ENCODE results near the gene RBM4. TPM values are rescaled to one million over a fixed set of nuclear protein-coding genes. Genes with fewer than 3 reads are reported as not detected.
A peak's percentile ranks its signal among the peaks of the same experiment; 100 is the strongest.

The RBM4 gene
- total and polyA plus RNA-seq, 9 of the 15 experiments (the other 6 are each of a cell fraction or from before 2014, with no cell fraction given), result 81.6 to 233 (median 122) TPM

DNA sequence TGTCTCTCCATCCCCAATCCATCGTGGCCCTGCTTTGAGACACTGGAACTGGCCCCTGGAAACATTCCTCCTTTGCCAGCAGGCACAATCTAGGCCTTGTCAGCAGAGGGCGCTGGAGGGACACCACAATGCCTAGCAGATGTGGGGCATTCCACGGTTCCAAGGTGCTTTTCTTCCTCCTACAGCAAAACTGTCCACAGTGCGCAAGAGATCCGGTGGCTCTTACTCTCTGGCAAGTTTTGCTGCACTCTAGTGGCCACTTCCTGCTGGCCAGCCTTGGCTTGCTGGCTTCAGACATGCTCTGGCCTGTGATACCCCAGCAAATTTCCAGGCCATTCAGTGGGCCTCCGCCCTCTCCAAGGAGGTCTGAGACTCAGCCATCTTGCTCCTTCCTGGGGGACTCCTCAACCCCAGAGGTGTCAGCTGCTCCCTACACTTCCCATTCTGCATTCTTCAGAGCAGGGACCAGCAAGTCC lies 56.3 kb downstream of the RBM4 start (continued):
- TF ChIP-seq CTCF (IDR thresholded peaks at IDR 0.05 in 2 of 3, conservative IDR thresholded peaks at IDR 0.05 in 1 of 3; ENCODE audit: insufficient read depth in 2 of 3, low read depth in 1 of 3, low read length in 3 of 3), result peak; percentile 98 to 99 (median 98)
- no peak for TF ChIP-seq LARP7 (IDR thresholded peaks at IDR 0.05)
- TF ChIP-seq HLTF (IDR thresholded peaks at IDR 0.05), result no peak
- TF ChIP-seq ZNF24 (IDR thresholded peaks at IDR 0.05), result peak; percentile 85
- no peak for TF ChIP-seq MBD2 (IDR thresholded peaks at IDR 0.05; ENCODE audit: borderline replicate concordance, low read depth)
- no peak for TF ChIP-seq NFE2L1 (tag; IDR thresholded peaks at IDR 0.05; ENCODE audit: borderline replicate concordance, low read depth)
- TF ChIP-seq ZNF12 (CRISPR knock-in tag; IDR thresholded peaks at IDR 0.05), result no peak
- no peak for TF ChIP-seq SRSF9 (IDR thresholded peaks at IDR 0.05; ENCODE audit: borderline replicate concordance, low read depth, low read length)
- no peak for TF ChIP-seq ZNF134 (CRISPR knock-in tag; conservative IDR thresholded peaks at IDR 0.05)
- no peak for TF ChIP-seq ATF1 (CRISPR knock-in tag; IDR thresholded peaks at IDR 0.05)
- no peak for TF ChIP-seq ATF1 (tag; IDR thresholded peaks at IDR 0.05)
- TF ChIP-seq JUND (IDR thresholded peaks at IDR 0.05; ENCODE audit: borderline replicate concordance, low read depth, low read length), result peak; percentile 64
- TF ChIP-seq JUND (tag; IDR thresholded peaks at IDR 0.05; ENCODE audit: borderline replicate concordance, low read depth, low read length), result peak; percentile 46; the same call in 1 of the 3 replicates
- no peak for TF ChIP-seq ZNF695 (CRISPR knock-in tag; IDR thresholded peaks at IDR 0.05)
- TF ChIP-seq HIVEP1 (CRISPR knock-in tag; IDR thresholded peaks at IDR 0.05), result no peak
- TF ChIP-seq MCM5 (IDR thresholded peaks at IDR 0.05; ENCODE audit: low read depth), result no peak
- TF ChIP-seq DIDO1 (tag; IDR thresholded peaks at IDR 0.05; ENCODE audit: low read depth), result no peak
- TF ChIP-seq SIRT6 (IDR thresholded peaks at IDR 0.05; ENCODE audit: low read depth, low read length), result no peak
- peak; percentile 77; the same call in 1 of the 2 replicates for TF ChIP-seq TARDBP (IDR thresholded peaks at IDR 0.05)
- no peak for TF ChIP-seq DDX20 (tag; IDR thresholded peaks at IDR 0.05; ENCODE audit: low read depth)
- TF ChIP-seq, protein P1, sequence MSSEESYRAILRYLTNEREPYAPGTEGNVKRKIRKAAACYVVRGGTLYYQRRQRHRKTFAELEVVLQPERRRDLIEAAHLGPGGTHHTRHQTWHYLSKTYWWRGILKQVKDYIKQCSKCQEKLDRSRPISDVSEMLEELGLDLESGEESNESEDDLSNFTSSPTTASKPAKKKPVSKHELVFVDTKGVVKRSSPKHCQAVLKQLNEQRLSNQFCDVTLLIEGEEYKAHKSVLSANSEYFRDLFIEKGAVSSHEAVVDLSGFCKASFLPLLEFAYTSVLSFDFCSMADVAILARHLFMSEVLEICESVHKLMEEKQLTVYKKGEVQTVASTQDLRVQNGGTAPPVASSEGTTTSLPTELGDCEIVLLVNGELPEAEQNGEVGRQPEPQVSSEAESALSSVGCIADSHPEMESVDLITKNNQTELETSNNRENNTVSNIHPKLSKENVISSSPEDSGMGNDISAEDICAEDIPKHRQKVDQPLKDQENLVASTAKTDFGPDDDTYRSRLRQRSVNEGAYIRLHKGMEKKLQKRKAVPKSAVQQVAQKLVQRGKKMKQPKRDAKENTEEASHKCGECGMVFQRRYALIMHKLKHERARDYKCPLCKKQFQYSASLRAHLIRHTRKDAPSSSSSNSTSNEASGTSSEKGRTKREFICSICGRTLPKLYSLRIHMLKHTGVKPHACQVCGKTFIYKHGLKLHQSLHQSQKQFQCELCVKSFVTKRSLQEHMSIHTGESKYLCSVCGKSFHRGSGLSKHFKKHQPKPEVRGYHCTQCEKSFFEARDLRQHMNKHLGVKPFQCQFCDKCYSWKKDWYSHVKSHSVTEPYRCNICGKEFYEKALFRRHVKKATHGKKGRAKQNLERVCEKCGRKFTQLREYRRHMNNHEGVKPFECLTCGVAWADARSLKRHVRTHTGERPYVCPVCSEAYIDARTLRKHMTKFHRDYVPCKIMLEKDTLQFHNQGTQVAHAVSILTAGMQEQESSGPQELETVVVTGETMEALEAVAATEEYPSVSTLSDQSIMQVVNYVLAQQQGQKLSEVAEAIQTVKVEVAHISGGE (CRISPR knock-in tag; IDR thresholded peaks at IDR 0.05), result no peak; a peak in 1 of 6 replicates
- TF ChIP-seq ZNF668 (CRISPR knock-in tag; IDR thresholded peaks at IDR 0.05), result no peak
- TF ChIP-seq, protein P2, sequence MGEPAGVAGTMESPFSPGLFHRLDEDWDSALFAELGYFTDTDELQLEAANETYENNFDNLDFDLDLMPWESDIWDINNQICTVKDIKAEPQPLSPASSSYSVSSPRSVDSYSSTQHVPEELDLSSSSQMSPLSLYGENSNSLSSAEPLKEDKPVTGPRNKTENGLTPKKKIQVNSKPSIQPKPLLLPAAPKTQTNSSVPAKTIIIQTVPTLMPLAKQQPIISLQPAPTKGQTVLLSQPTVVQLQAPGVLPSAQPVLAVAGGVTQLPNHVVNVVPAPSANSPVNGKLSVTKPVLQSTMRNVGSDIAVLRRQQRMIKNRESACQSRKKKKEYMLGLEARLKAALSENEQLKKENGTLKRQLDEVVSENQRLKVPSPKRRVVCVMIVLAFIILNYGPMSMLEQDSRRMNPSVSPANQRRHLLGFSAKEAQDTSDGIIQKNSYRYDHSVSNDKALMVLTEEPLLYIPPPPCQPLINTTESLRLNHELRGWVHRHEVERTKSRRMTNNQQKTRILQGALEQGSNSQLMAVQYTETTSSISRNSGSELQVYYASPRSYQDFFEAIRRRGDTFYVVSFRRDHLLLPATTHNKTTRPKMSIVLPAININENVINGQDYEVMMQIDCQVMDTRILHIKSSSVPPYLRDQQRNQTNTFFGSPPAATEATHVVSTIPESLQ (CRISPR knock-in tag; IDR thresholded peaks at IDR 0.05), result no peak
